H1 (cell line): Measurements from ENCODE around the gene C20orf202. TPM values are rescaled to one million over a fixed set of nuclear protein-coding genes. Genes with fewer than 3 reads are reported as not detected.

Source experiments
- CTCF ChIA-PET: fragments of 300-600 bp; sonication (Branson Sonifier 250); formaldehyde crosslinking; loops from one replicate; lab custom pipeline; 2021; ENCODE audit not compliant: partially characterized antibody; lab: Charles Lee
- POLR2A ChIA-PET: fragments of 300-600 bp; sonication (Branson Sonifier 250); formaldehyde crosslinking; loops from one replicate; lab custom pipeline; 2021; ENCODE audit warnings: inconsistent platforms; ENCODE audit not compliant: partially characterized antibody; lab: Charles Lee
- DNase-seq, 2 experiments: peaks; one replicate each; pipeline versions ENCODE4 v3.0.0 to v3.0.0-alpha.2; 2010 to 2022; ENCODE audit warnings: low spot score in 2 of 2, low read depth in 1 of 2, mixed read lengths in 1 of 2
- FAIRE-seq: peaks from 2 replicates; lab custom pipeline; 2011; peaks lifted over from hg19 to GRCh38; lab: Jason Lieb, UNC
- H2AFZ ChIP-seq: 2 replicates; pipeline ENCODE4 v1.8.1; 2012; ENCODE audit warnings: low read length, inconsistent platforms
- H2AK5ac ChIP-seq: 2 replicates; pipeline ENCODE4 v1.6.1; 2013; ENCODE audit warnings: low read depth, low read length
- H2BK120ac ChIP-seq: replicated peaks from 2 replicates; pipeline ENCODE3; 2013; ENCODE audit warnings: low read depth, low read length, inconsistent platforms
- H2BK12ac ChIP-seq: 2 replicates; pipeline ENCODE4 v1.6.1; 2013; ENCODE audit warnings: low read depth, low read length
- H2BK15ac ChIP-seq: 2 replicates; pipeline ENCODE4 v1.6.1; 2013; ENCODE audit warnings: low read length
- H2BK20ac ChIP-seq: 2 replicates; pipeline ENCODE4 v1.6.1; 2013; ENCODE audit warnings: low read length
- H2BK5ac ChIP-seq: 2 replicates; pipeline ENCODE4 v1.6.1; 2013; ENCODE audit warnings: low read depth, low read length
- H3K14ac ChIP-seq: 2 replicates; pipeline ENCODE4 v1.6.1; 2013; ENCODE audit warnings: inconsistent platforms; ENCODE audit not compliant: insufficient read length
- H3K18ac ChIP-seq: 2 replicates; pipeline ENCODE4 v1.6.1; 2013; ENCODE audit warnings: low read length; ENCODE audit errors: extremely low read depth
- H3K23ac ChIP-seq: 2 replicates; pipeline ENCODE4 v1.6.1; 2013; ENCODE audit warnings: inconsistent platforms; ENCODE audit not compliant: insufficient read length
- H3K23me2 ChIP-seq: 2 replicates; pipeline ENCODE4 v1.6.1; 2013; ENCODE audit warnings: low read depth, low read length
- H3K27ac ChIP-seq: 2 replicates; pipeline ENCODE4 v1.6.1; 2011; ENCODE audit warnings: low read depth, low read length, inconsistent platforms
- H3K27me3 ChIP-seq, 4 experiments: replicated peaks in 1 of 4; 1 replicate in 1 of 4; 2 replicates in 3 of 4; pipeline versions ENCODE4 v1.6.1 to v1.8.1; 2011 to 2013; ENCODE audit warnings: low read length in 3 of 4, mild to moderate bottlenecking in 3 of 4, inconsistent platforms in 2 of 4, mixed read lengths in 2 of 4, moderate library complexity in 1 of 4; ENCODE audit not compliant: control insufficient read depth in 3 of 4, insufficient read depth in 3 of 4; ENCODE audit errors: extremely low read depth in 1 of 4
- H3K36me3 ChIP-seq, 4 experiments: 2 replicates each; pipeline versions ENCODE4 v1.6.1 to v1.8.1; 2011 to 2013; ENCODE audit warnings: mild to moderate bottlenecking in 4 of 4, low read length in 3 of 4, moderate library complexity in 2 of 4, control low read depth in 1 of 4, inconsistent platforms in 1 of 4; ENCODE audit not compliant: insufficient read depth in 4 of 4, control insufficient read depth in 2 of 4
- H3K4ac ChIP-seq: replicated peaks from 2 replicates; pipeline ENCODE3; 2013; ENCODE audit warnings: low read length, low read depth, mixed read lengths, inconsistent platforms; ENCODE audit not compliant: insufficient read length
- H3K4me1 ChIP-seq, 4 experiments: replicated peaks in 1 of 4; 1 replicate in 1 of 4; 2 replicates in 3 of 4; pipeline versions ENCODE4 v1.6.1 to v1.8.1; 2011 to 2013; ENCODE audit warnings: low read length in 3 of 4, inconsistent platforms in 2 of 4, mixed read lengths in 1 of 4; ENCODE audit not compliant: insufficient read depth in 4 of 4, control insufficient read depth in 3 of 4
- H3K4me2 ChIP-seq, 2 experiments: 2 replicates each; pipeline versions ENCODE4 v1.6.1 to v1.8.1; 2011 to 2013; ENCODE audit warnings: low read depth in 2 of 2, low read length in 2 of 2, control low read depth in 1 of 2, inconsistent platforms in 1 of 2, mild to moderate bottlenecking in 1 of 2; ENCODE audit not compliant: insufficient read depth in 1 of 2
- H3K4me3 ChIP-seq, 4 experiments: fragments of 200-600, 300-600 bp in 1 of 4; sonication (generic), shearing (Covaris generic), sonication (Bioruptor Twin) in 1 of 4; 2 replicates each; pipeline versions ENCODE4 v1.5.1 to v1.8.1; 2011 to 2016; ENCODE audit warnings: low read length in 4 of 4, low read depth in 3 of 4, control low read depth in 2 of 4, inconsistent platforms in 2 of 4, mild to moderate bottlenecking in 2 of 4, mixed read lengths in 1 of 4, moderate library complexity in 1 of 4; ENCODE audit not compliant: insufficient read depth in 2 of 4; ENCODE audit errors: extremely low read depth in 1 of 4
- H3K56ac ChIP-seq: replicated peaks from 2 replicates; pipeline ENCODE3; 2013; ENCODE audit warnings: low read depth, mild to moderate bottlenecking, mixed read lengths, low read length, inconsistent platforms; ENCODE audit not compliant: insufficient read length
- H3K79me1 ChIP-seq: 2 replicates; pipeline ENCODE4 v1.6.1; 2013; ENCODE audit warnings: low read depth, low read length, control low read depth
- H3K79me2 ChIP-seq, 2 experiments: 2 replicates each; pipeline versions ENCODE4 v1.6.1 to v1.8.1; 2012 to 2013; ENCODE audit warnings: low read length in 2 of 2, mild to moderate bottlenecking in 2 of 2, inconsistent platforms in 1 of 2; ENCODE audit not compliant: insufficient read depth in 2 of 2, control insufficient read depth in 1 of 2
- H3K9ac ChIP-seq, 4 experiments: replicated peaks in 1 of 4; 1 replicate in 1 of 4; 2 replicates in 3 of 4; pipeline versions ENCODE4 v1.6.1 to v1.8.1; 2011 to 2013; ENCODE audit warnings: low read depth in 3 of 4, low read length in 3 of 4, control low read depth in 2 of 4, mild to moderate bottlenecking in 2 of 4, moderate library complexity in 2 of 4, inconsistent platforms in 1 of 4; ENCODE audit errors: extremely low read depth in 1 of 4
- H3K9me3 ChIP-seq, 2 experiments: 2 replicates each; pipeline versions ENCODE4 v1.6.1 to v1.8.1; 2012 to 2013; ENCODE audit warnings: mild to moderate bottlenecking in 2 of 2, moderate library complexity in 2 of 2, control low read depth in 1 of 2, inconsistent platforms in 1 of 2, low read depth in 1 of 2, low read length in 1 of 2, mixed read lengths in 1 of 2; ENCODE audit not compliant: insufficient read depth in 2 of 2
- H4K20me1 ChIP-seq, 2 experiments: replicated peaks in 1 of 2; 2 replicates each; pipeline versions ENCODE3 to v1.8.1; 2011 to 2013; ENCODE audit warnings: inconsistent platforms in 2 of 2, low read length in 2 of 2, mild to moderate bottlenecking in 1 of 2; ENCODE audit not compliant: insufficient read depth in 2 of 2, control insufficient read depth in 1 of 2
- H4K5ac ChIP-seq: 2 replicates; pipeline ENCODE4 v1.6.1; 2013; ENCODE audit warnings: low read length, low read depth, mixed read lengths, inconsistent platforms; ENCODE audit not compliant: insufficient read length
- H4K8ac ChIP-seq: 2 replicates; pipeline ENCODE4 v1.8.0; 2013; ENCODE audit warnings: mild to moderate bottlenecking, moderate library complexity, low read length, inconsistent platforms; ENCODE audit not compliant: insufficient read depth; ENCODE audit errors: extremely low read depth
- H4K91ac ChIP-seq: replicated peaks from 2 replicates; pipeline ENCODE3; 2013; ENCODE audit warnings: low read length, mixed read lengths, inconsistent platforms; ENCODE audit not compliant: insufficient read length
- GTF2F1 ChIP-seq: IDR thresholded peaks from 2 replicates; pipeline ENCODE4 v1.6.1; 2012; ENCODE audit warnings: low read depth, low read length, improper control_type of control experiment, borderline replicate concordance
- HDAC6 ChIP-seq: IDR thresholded peaks from one replicate; pipeline ENCODE4 v1.7.1; 2012; ENCODE audit warnings: low read depth, mild to moderate bottlenecking, inconsistent platforms, low read length, moderate library complexity
- NANOG ChIP-seq: IDR thresholded peaks from 2 replicates; pipeline ENCODE4 v1.6.1; 2011; ENCODE audit warnings: low read length, low read depth, mild to moderate bottlenecking, inconsistent platforms; ENCODE audit not compliant: insufficient read depth, poor library complexity, severe bottlenecking
- TEAD4 ChIP-seq: IDR thresholded peaks from 2 replicates; pipeline ENCODE4 v1.6.1; 2012; ENCODE audit warnings: low read depth, low read length, inconsistent platforms, mixed read lengths
- WGBS, 2 experiments: shearing (Covaris generic) in 1 of 2; methylation state at CpG; one replicate each; pipeline versions ENCODE4 v1.1.6 to v1.1.7; 2013 to 2015; ENCODE audit warnings: low lambda C conversion rate in 2 of 2, mixed read lengths in 2 of 2, inconsistent platforms in 1 of 2, low coverage in 1 of 2, missing lambda C conversion rate in 1 of 2; ENCODE audit not compliant: insufficient replicate concordance in 2 of 2, insufficient coverage in 1 of 2, insufficient read length in 1 of 2; ENCODE audit errors: extremely low coverage in 1 of 2, missing lambda C conversion rate in 1 of 2; 5-methylcytosine and 5-hydroxymethylcytosine counted together
- polyA plus RNA-seq, 7 experiments: library from polyadenylated mRNA; depleted of rRNA in 3 of 7; stranded (reverse) in 5 of 7; unstranded in 2 of 7; fragments of >200 nt in 5 of 7; fragments of 200-250 nt in 2 of 7; gene quantifications; 1 replicate in 5 of 7; 2 replicates in 1 of 7; 4 replicates in 1 of 7; pipeline versions ENCODE4 v1.2.1 to v1.2.3, GENCODE V29; 2011 to 2013; ENCODE audit warnings: missing spikeins in 2 of 7, mixed read lengths in 2 of 7
- total RNA-seq: library from RNA; stranded (reverse); fragmentation: NEBNext Ultra II Directional; extraction: Animal tissue kit (Norgen Biotek cat#: 25700); gene quantifications from 2 replicates; pipeline ENCODE4 v1.2.1, GENCODE V29; 2021
- TF ChIP-seq, protein P1 (sequence below), 3 experiments: IDR thresholded peaks; 1 replicate in 2 of 3; 2 replicates in 1 of 3; pipeline versions ENCODE4 v1.5.1 to v1.6.1; 2011; ENCODE audit warnings: low read length in 3 of 3, mild to moderate bottlenecking in 3 of 3, inconsistent platforms in 2 of 3, low read depth in 1 of 3, moderate library complexity in 1 of 3; ENCODE audit not compliant: insufficient read depth in 1 of 3; ENCODE audit errors: control extremely low read depth in 1 of 3

The C20orf202 gene
- total and polyA plus RNA-seq, 2 of the 8 experiments (the other 6 are each of a cell fraction or from before 2014, with no cell fraction given) = 0.12 TPM; not detected in 1

DNA sequence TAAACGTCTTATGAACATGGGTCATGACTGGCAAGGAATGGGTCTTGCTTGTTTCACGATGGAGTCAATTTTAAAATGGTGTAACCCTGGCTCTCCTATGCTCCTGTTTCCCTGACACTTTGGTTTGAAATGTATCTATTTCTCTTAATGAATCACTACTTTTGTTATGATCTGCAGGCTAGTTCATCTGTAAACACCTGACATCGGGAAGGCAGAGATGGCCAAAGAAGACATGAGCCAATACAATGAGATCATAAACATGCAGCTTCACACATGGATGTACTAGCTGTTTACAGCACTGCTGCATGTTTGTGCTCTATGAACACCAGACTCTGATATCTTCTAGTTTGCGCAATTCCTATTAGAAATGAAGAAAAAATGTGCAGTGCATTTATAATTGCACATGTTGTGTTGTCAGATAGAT lies 11.6 kb downstream of the C20orf202 start:
- Histone ChIP-seq H3K36me3 (no peaks in the 10 kb centered on the region), H3K79me2 (no peaks in the 10 kb centered on the region), H3K9ac (no peak overlapping the region), H3K23me2 (no peaks in the 10 kb centered on the region), H2AK5ac (no peak overlapping the region), H3K27me3 (0 out of 7 replicates have a peak, but pooled peaks cover 0 to 3% (median 0%) of the 10 kb centered on the region in 4 experiments), H3K27ac (no peak overlapping the region), H2BK5ac (no peak overlapping the region), H2BK12ac (no peak overlapping the region), H2AFZ (no peak overlapping the region), H3K4me1 (peaks cover 0 to 10% (median 0%) of the 10 kb centered on the region in 4 experiments; a peak in 3 of 7 replicates), H4K91ac (no peak overlapping the region), H3K18ac (no peak overlapping the region), H3K79me1 (no peaks in the 10 kb centered on the region), H3K9me3 (no peaks in the 10 kb centered on the region), H3K23ac (no peak overlapping the region), H4K5ac (no peak overlapping the region), H2BK15ac (no peak overlapping the region), H2BK120ac (no peak overlapping the region), H3K4me2 (no peak overlapping the region), H3K56ac (no peak overlapping the region), H4K8ac (no peak overlapping the region), H3K4ac (no peak overlapping the region), H3K14ac (no peak overlapping the region), H2BK20ac (no peak overlapping the region), H4K20me1 (no peaks in the 10 kb centered on the region), H3K4me3 (no peak overlapping the region)
- POLR2A ChIA-PET = no interaction called here
- TF ChIP-seq, protein P1, sequence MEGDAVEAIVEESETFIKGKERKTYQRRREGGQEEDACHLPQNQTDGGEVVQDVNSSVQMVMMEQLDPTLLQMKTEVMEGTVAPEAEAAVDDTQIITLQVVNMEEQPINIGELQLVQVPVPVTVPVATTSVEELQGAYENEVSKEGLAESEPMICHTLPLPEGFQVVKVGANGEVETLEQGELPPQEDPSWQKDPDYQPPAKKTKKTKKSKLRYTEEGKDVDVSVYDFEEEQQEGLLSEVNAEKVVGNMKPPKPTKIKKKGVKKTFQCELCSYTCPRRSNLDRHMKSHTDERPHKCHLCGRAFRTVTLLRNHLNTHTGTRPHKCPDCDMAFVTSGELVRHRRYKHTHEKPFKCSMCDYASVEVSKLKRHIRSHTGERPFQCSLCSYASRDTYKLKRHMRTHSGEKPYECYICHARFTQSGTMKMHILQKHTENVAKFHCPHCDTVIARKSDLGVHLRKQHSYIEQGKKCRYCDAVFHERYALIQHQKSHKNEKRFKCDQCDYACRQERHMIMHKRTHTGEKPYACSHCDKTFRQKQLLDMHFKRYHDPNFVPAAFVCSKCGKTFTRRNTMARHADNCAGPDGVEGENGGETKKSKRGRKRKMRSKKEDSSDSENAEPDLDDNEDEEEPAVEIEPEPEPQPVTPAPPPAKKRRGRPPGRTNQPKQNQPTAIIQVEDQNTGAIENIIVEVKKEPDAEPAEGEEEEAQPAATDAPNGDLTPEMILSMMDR (IDR thresholded peaks at IDR 0.05; ENCODE audit: control extremely low read depth in 1 of 3, insufficient read depth in 1 of 3, low read depth in 1 of 3, low read length in 3 of 3) = no peak
- TF ChIP-seq GTF2F1 (no peak), HDAC6 (no peak), NANOG (no peak), TEAD4 (no peak)
- CTCF ChIA-PET = interaction anchor here (0.7 kb wide), 1 partner anchor 520 kb away, joined by 3 read pairs; no protein-coding TSS in a partner anchor
- FAIRE-seq (no peak), DNase-seq (no peak)
- 91% methylated on average over 4 of the region's 4 CpGs; no CpG with 5 or more reads in 1 of the 2 experiments for WGBS, 2 experiments
